Natural killer cell treated with Interleukin-12 subunit alpha and Interleukin-12 subunit beta and Interleukin-15 and Interleukin-18, amount 100 ng/mL, for 72 hours (primary cell): ENCODE measurements around the gene SCGN. TPM values are rescaled to one million over a fixed set of nuclear protein-coding genes. Genes with fewer than 3 reads are reported as not detected.

Source experiments
- ATAC-seq, 2 donors: fragments of 150-1000 bp; cut with Tn5 transposase in 1 of 2; sonication (Bioruptor Pico), chemical (Tn5 transposase) in 1 of 2; 2 replicates each; pipeline ENCODE4 v1.10.0; 2021
- DNase-seq: peaks from one replicate; pipeline ENCODE4 v3.0.0; 2022; ENCODE audit warnings: low spot score
- H3K27ac Mint-ChIP-seq, 2 donors: 1 replicate in 1 of 2; 2 replicates in 1 of 2; pipeline ENCODE4 v1.8.0; 2022; ENCODE audit warnings: mixed read lengths in 2 of 2, mild to moderate bottlenecking in 1 of 2, moderate library complexity in 1 of 2
- H3K27me3 Mint-ChIP-seq, 2 donors: 1 replicate in 1 of 2; 2 replicates in 1 of 2; pipeline ENCODE4 v1.8.0; 2022; ENCODE audit warnings: mixed read lengths in 2 of 2
- H3K36me3 Mint-ChIP-seq: one replicate; pipeline ENCODE4 v1.8.0; 2022; ENCODE audit warnings: mixed read lengths
- H3K4me1 Mint-ChIP-seq, 2 donors: 1 replicate in 1 of 2; 2 replicates in 1 of 2; pipeline ENCODE4 v1.8.0; 2022; ENCODE audit warnings: low read depth in 2 of 2, mixed read lengths in 2 of 2, mild to moderate bottlenecking in 1 of 2
- H3K4me3 Mint-ChIP-seq: one replicate; pipeline ENCODE4 v1.8.0; 2022; ENCODE audit warnings: mixed read lengths
- H3K9me3 Mint-ChIP-seq: 2 replicates; pipeline ENCODE4 v1.8.0; 2022; ENCODE audit warnings: mixed read lengths
- total RNA-seq, 2 donors: library from RNA; stranded (reverse); gene quantifications; one replicate each; pipeline ENCODE4 v1.2.3, GENCODE V29; 2022

The SCGN gene, protein sequence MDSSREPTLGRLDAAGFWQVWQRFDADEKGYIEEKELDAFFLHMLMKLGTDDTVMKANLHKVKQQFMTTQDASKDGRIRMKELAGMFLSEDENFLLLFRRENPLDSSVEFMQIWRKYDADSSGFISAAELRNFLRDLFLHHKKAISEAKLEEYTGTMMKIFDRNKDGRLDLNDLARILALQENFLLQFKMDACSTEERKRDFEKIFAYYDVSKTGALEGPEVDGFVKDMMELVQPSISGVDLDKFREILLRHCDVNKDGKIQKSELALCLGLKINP
- not detected for total RNA-seq

GRCh38 chr6:25652007-25652515 lies at the start of gene SCGN:
TSS of gene SCGN (plus strand) at chr6:25652215. CDS start at chr6:25652404, 189 bp downstream.
- Mint-ChIP-seq H3K4me3 (no peak within 1 kb of the TSS), H3K36me3 (no peaks in the 10 kb centered on the region), H3K27me3 (peaks cover 32 to 50% of the 10 kb centered on the region in 2 donors), H3K4me1 (no peaks in the 10 kb centered on the region), H3K9me3 (peaks cover 2% of the 10 kb centered on the region), H3K27ac (no peak within 1 kb of the TSS)
- ATAC-seq (peak in 1 of 2 donors; percentile 43), DNase-seq (no peak)

DNA sequence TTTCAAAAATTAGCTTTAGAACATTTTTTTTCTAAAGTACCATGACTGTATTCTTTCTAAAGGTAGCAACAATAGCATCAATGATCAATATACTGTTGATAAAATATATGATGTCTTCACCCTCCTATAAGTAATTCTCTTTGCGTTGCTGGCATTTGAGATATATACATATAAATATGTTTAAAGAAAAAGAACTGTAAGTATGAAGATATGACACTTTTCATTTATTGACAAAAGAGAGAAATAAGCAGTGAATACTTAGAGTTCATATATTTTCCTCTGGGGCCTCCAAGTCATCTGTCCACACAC lies 49.4 kb upstream of the SCGN start:
- Mint-ChIP-seq H3K36me3 (no peaks in the 10 kb centered on the region), H3K4me1 (no peaks in the 10 kb centered on the region), H3K27me3 (peaks cover 3 to 19% of the 10 kb centered on the region in 2 donors), H3K4me3 (no peak overlapping the region), H3K9me3 (no peaks in the 10 kb centered on the region), H3K27ac (no peak overlapping the region)
- DNase-seq (no peak), ATAC-seq (no peak)

GRCh38 chr6:25603251-25603650 lies 48.8 kb upstream of the SCGN start:
- H3K27ac Mint-ChIP-seq = no peak overlapping the region
- no peak overlapping the region for H3K4me3 Mint-ChIP-seq
- no peaks in the 10 kb centered on the region for H3K4me1 Mint-ChIP-seq
- ATAC-seq (no peak), DNase-seq (no peak)
- no peaks in the 10 kb centered on the region for H3K36me3 Mint-ChIP-seq
- H3K9me3 Mint-ChIP-seq = no peaks in the 10 kb centered on the region
- H3K27me3 Mint-ChIP-seq = peaks cover 3 to 23% of the 10 kb centered on the region in 2 donors

GRCh38 chr6:25606151-25606550 lies 45.9 kb upstream of the SCGN start:
- H3K27me3 Mint-ChIP-seq = peaks cover 0 to 23% of the 10 kb centered on the region in 2 donors
- no peaks in the 10 kb centered on the region for H3K36me3 Mint-ChIP-seq
- H3K4me1 Mint-ChIP-seq = no peaks in the 10 kb centered on the region
- no peaks in the 10 kb centered on the region for H3K9me3 Mint-ChIP-seq
- no peak overlapping the region for H3K4me3 Mint-ChIP-seq
- ATAC-seq = no peak
- H3K27ac Mint-ChIP-seq = no peak overlapping the region
- DNase-seq = no peak

- no peaks in the 10 kb centered on the region for H3K36me3 Mint-ChIP-seq
Observed at GRCh38 chr6:25608558-25609174, 43.3 kb upstream of the SCGN start.

DNA sequence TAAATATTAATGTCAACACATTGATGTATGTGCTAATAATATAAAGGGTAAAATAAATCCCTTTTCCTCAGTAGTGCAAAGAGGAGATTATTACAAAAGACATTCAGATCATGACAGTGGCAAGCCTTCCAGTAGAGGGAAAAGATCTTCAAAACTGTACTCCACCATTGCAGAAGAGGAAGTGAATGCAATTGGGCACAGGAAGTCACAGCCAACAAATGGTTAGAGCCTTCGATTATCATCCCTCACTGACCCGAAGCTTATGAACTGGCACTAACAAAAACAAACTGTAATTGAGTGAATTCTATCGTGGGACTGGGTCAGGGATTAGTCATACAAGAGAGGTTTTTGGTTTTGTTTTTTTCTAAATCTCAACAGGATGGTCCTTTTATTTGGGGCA lies 39.3 kb upstream of the SCGN start:
- DNase-seq = no peak
- no peak overlapping the region for H3K27ac Mint-ChIP-seq
- H3K36me3 Mint-ChIP-seq = no peaks in the 10 kb centered on the region
- peaks cover 4 to 35% of the 10 kb centered on the region in 2 donors for H3K27me3 Mint-ChIP-seq
- H3K4me3 Mint-ChIP-seq = no peak overlapping the region
- H3K4me1 Mint-ChIP-seq = no peaks in the 10 kb centered on the region
- no peak for ATAC-seq
- H3K9me3 Mint-ChIP-seq = no peaks in the 10 kb centered on the region

More at GRCh38 chr6:25608558-25609174, 43.3 kb upstream of the SCGN start:
- DNase-seq = no peak
- no peak for ATAC-seq
- Mint-ChIP-seq H3K9me3 (no peaks in the 10 kb centered on the region), H3K27me3 (peaks cover 0 to 32% of the 10 kb centered on the region in 2 donors), H3K4me1 (no peaks in the 10 kb centered on the region), H3K4me3 (no peak overlapping the region), H3K27ac (no peak overlapping the region)

DNA sequence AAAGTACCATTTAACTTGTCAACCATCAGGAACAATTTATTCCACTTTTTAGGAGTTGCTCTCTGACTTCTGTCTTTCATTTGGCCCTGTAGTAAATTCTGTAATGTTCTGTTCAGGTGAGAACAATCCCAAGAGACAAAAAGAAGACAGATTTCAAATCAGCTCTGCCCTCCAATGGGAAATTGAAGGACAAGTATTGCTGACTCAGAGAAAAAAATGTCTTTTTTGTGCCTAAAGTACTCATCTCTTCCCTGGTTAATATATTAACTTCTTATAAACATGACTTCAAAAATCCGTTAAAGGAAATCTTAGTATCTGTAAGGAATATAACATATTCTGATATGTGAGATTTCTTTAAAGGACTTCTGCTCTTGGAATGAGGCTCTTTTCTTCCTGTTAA lies 38.6 kb upstream of the SCGN start:
- H3K4me1 Mint-ChIP-seq = no peaks in the 10 kb centered on the region
- H3K4me3 Mint-ChIP-seq = no peak overlapping the region
- no peak overlapping the region for H3K27ac Mint-ChIP-seq
- no peaks in the 10 kb centered on the region for H3K9me3 Mint-ChIP-seq
- DNase-seq (no peak), ATAC-seq (no peak)
- peaks cover 4 to 38% of the 10 kb centered on the region in 2 donors for H3K27me3 Mint-ChIP-seq
- no peaks in the 10 kb centered on the region for H3K36me3 Mint-ChIP-seq

GRCh38 chr6:25614052-25614451 lies 38.0 kb upstream of the SCGN start:
- ATAC-seq = no peak
- Mint-ChIP-seq H3K36me3 (no peaks in the 10 kb centered on the region), H3K4me1 (no peaks in the 10 kb centered on the region)

GRCh38 chr6:25615471-25615870 lies 36.5 kb upstream of the SCGN start:
- no peaks in the 10 kb centered on the region for H3K4me1 Mint-ChIP-seq
- H3K27me3 Mint-ChIP-seq = peaks cover 4 to 47% of the 10 kb centered on the region in 2 donors
- H3K27ac Mint-ChIP-seq = no peak overlapping the region
- H3K36me3 Mint-ChIP-seq = no peaks in the 10 kb centered on the region
- no peak overlapping the region for H3K4me3 Mint-ChIP-seq
- DNase-seq (no peak), ATAC-seq (no peak)
- H3K9me3 Mint-ChIP-seq = no peaks in the 10 kb centered on the region

More at GRCh38 chr6:25614052-25614451, 38.0 kb upstream of the SCGN start:
- Mint-ChIP-seq H3K27me3 (peaks cover 4 to 42% of the 10 kb centered on the region in 2 donors), H3K4me3 (no peak overlapping the region), H3K9me3 (no peaks in the 10 kb centered on the region), H3K27ac (no peak overlapping the region)
- no peak for DNase-seq

- peaks cover 4 to 35% of the 10 kb centered on the region in 2 donors for H3K27me3 Mint-ChIP-seq
- ATAC-seq = no peak
Observed at GRCh38 chr6:25617997-25618396, 34.0 kb upstream of the SCGN start.

GRCh38 chr6:25619217-25619616 lies 32.8 kb upstream of the SCGN start:
- Mint-ChIP-seq H3K4me3 (no peak overlapping the region), H3K27me3 (peaks cover 4 to 43% of the 10 kb centered on the region in 2 donors), H3K36me3 (no peaks in the 10 kb centered on the region), H3K4me1 (no peaks in the 10 kb centered on the region), H3K27ac (no peak overlapping the region), H3K9me3 (no peaks in the 10 kb centered on the region)
- DNase-seq = no peak
- no peak for ATAC-seq

More at GRCh38 chr6:25617997-25618396, 34.0 kb upstream of the SCGN start:
- DNase-seq = no peak
- no peaks in the 10 kb centered on the region for H3K36me3 Mint-ChIP-seq
- no peak overlapping the region for H3K4me3 Mint-ChIP-seq
- H3K27ac Mint-ChIP-seq = no peak overlapping the region
- no peaks in the 10 kb centered on the region for H3K9me3 Mint-ChIP-seq
- no peaks in the 10 kb centered on the region for H3K4me1 Mint-ChIP-seq

- DNase-seq (no peak), ATAC-seq (no peak)
- Mint-ChIP-seq H3K36me3 (no peaks in the 10 kb centered on the region), H3K27me3 (peaks cover 3 to 42% of the 10 kb centered on the region in 2 donors), H3K4me3 (no peak overlapping the region), H3K4me1 (no peaks in the 10 kb centered on the region), H3K27ac (no peak overlapping the region), H3K9me3 (no peaks in the 10 kb centered on the region)
Observed at GRCh38 chr6:25620391-25620790, 31.6 kb upstream of the SCGN start.

- no peaks in the 10 kb centered on the region for H3K4me1 Mint-ChIP-seq
- DNase-seq (no peak), ATAC-seq (no peak)
- H3K27me3 Mint-ChIP-seq = peaks cover 4 to 32% of the 10 kb centered on the region in 2 donors
- H3K36me3 Mint-ChIP-seq = no peaks in the 10 kb centered on the region
- no peak overlapping the region for H3K27ac Mint-ChIP-seq
- no peaks in the 10 kb centered on the region for H3K9me3 Mint-ChIP-seq
- no peak overlapping the region for H3K4me3 Mint-ChIP-seq
Observed at GRCh38 chr6:25623065-25623464, 28.9 kb upstream of the SCGN start.

DNA sequence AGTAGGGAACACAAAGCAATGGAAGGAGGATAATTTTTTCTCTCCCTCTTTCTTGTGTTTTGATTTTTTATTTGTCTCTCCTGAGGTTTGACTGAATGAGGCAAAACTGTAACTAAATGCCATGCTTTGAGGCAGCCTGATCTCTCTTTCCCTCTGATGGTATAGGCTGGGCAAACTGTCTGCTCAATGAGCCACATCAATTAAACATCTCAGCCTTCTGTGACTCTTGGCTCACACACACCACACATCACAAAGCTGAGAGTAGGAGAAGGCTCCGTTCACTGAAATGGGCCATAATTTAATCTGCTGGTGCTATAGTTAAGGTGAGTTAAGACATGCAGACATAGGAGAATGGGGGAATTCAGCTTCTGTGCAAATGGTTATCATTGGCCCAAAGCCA lies 28.1 kb upstream of the SCGN start:
- Mint-ChIP-seq H3K4me1 (no peaks in the 10 kb centered on the region), H3K36me3 (no peaks in the 10 kb centered on the region), H3K4me3 (no peak overlapping the region)

More for the DNA sequence above, 28.1 kb upstream of the SCGN start:
- ATAC-seq = no peak
- Mint-ChIP-seq H3K27ac (no peak overlapping the region), H3K9me3 (no peaks in the 10 kb centered on the region), H3K27me3 (peaks cover 7 to 33% of the 10 kb centered on the region in 2 donors)
- no peak for DNase-seq
